GM21423 (cell line): ENCODE results near the gene MEX3B.
"Not testable (repeated sequence)": the region's sequence is repeated elsewhere in the genome, so short reads cannot be mapped to it uniquely, and the experiment has no call there.

Source experiments
- ATAC-seq: cut with Tn5 transposase; IDR thresholded peaks from one replicate; pipeline ENCODE4 v1.9.1; 2021; ENCODE audit warnings: mild to moderate bottlenecking, moderate library complexity; ENCODE audit not compliant: unreplicated experiment

MEX3B gene

DNA sequence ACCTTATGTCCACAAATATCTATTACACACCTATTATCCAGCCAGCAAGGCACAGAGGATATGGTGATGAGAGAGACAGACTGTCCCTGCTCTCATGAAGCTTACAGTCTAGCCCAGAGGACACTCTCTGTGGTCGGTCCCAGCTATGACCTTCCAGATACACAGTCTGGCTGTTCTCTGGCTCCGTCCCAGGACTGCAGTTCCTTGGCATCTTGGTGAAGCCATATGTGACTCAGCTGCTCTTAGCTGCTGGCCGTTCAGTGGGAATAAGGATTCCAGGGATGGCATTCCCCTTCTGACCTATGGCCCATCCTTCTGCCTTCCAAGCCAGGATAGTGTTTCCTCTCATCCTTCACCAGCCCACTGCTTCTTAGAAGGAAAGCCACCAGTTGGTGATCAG lies 30.8 kb downstream of the MEX3B start:
- ATAC-seq, result no peak

DNA sequence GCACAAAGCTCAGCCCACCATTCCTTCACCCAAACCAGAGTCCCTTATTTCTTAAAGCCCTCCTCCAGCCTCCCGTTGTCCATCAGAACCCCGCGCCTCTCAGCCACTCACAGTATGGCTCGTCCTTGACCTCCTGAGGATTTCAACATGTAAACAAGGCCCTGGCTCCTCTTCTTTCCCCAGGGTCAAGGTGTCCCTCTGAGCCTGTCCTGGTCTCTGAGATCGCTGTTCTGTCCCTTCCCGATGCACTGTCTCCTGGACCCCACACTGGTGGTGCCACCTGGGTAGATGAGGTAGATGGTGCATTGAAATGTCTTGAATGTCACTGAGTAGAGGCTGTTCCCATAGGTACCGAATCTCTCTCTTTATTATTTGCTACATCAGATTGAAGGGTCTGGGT lies 32.9 kb downstream of the MEX3B start:
- no peak for ATAC-seq

DNA sequence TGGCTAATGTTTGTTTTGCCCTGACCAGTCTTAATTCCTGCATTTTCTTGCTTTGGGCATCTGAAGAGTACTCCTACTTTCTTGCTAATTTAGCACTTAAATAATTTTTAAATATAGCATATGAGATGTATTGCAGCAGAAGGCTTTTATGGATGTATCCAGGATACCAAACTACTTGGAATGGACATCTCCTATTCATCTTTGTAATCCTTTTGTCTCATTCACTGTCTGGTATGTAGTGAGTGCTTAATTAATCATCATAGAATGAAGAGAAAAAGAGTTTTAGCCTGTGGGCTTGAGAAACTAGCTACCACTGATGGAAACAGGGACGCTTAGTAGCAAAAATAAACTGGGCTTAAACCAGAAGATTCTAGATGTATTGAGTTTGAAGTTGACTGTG lies 40.6 kb downstream of the MEX3B start:
- no peak for ATAC-seq

DNA sequence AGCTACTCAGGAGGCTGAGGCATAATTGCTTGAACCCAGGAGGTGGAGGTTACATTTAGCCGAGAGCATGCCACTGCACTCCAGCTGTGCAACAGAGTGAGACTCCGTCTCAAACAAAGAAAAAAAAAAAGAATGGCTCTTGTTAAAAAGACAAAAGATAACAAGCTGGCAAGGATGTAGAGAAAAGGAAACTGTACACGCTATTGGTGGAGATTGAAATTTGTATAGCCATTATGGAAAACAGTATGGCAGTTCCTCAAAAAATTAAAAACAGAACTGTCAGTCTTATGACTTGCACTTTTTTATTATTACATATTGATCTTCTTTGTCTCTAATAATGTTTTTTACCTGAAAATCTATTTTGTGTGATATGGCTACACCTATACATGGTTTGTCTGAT lies 41.9 kb downstream of the MEX3B start:
- no peak for ATAC-seq

DNA sequence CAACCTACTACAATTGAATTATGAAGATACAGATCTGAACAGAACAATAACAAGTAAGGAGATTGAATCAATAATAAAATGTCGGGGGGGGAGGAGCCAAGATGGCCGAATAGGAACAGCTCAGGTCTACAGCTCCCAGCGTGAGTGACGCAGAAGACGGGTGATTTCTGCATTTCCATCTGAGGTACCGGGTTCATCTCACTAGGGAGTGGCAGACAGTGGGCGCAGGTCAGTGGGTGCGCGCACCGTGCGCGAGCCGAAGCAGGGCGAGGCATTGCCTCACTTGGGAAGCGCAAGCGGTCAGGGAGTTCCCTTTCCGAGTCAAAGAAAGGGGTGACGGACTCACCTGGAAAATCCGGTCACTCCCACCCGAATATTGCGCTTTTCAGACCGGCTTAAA lies 50.7 kb downstream of the MEX3B start:
- ATAC-seq, result not testable (repeated sequence)

DNA sequence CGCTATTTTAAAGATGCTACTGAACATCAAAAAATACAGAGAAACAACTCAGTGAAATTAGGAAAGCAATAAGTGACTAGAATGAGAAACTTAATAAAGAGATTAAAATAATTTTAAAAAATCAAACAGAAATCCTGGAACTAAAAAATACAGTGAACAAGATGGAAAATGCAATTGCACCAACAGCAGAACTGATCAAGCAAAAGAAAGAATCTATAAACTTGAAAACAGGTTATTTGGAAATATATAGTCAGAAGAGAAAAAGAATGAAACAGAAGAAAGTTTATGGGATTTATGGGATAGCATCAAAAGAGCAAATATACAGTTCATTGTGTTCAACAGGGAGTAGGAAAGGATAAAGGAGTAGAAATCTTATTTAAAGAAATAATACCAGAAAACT lies 53.3 kb downstream of the MEX3B start:
- ATAC-seq, result no peak
